AG04450 (cell line): Measurements from ENCODE around the gene ERN1. TPM values are rescaled to one million over a fixed set of nuclear protein-coding genes. Genes with fewer than 3 reads are reported as not detected.

Experiments
- CTCF ChIA-PET: fragments of 300-600, 350-600 bp; formaldehyde crosslinking; extraction: SDS; loops from one replicate; lab custom pipeline; 2022; ENCODE audit warnings: antibody characterized with exemption, inconsistent platforms; lab: Charles Lee
- POLR2A ChIA-PET: fragments of 350-600 bp; formaldehyde crosslinking; extraction: SDS; loops from one replicate; lab custom pipeline; 2021; ENCODE audit warnings: antibody characterized with exemption, inconsistent platforms; lab: Yijun Ruan, JAX
- DNase-seq: peaks from one replicate; pipeline ENCODE4 v3.0.0-alpha.2; 2011; ENCODE audit warnings: low read depth, low spot score
- H3K27ac ChIP-seq: one replicate; pipeline ENCODE4 v1.5.1; 2012; ENCODE audit warnings: low read depth, low read length, control low read depth
- H3K27me3 ChIP-seq: one replicate; pipeline ENCODE4 v1.6.0; 2012; ENCODE audit warnings: low read length; ENCODE audit not compliant: control insufficient read depth, insufficient read depth
- H3K4me3 ChIP-seq: 2 replicates; pipeline ENCODE4 v1.5.1; 2011; ENCODE audit warnings: mild to moderate bottlenecking, low read depth, low read length, control low read depth
- H3K9me3 ChIP-seq: 2 replicates; pipeline ENCODE4 v1.5.1; 2012; ENCODE audit warnings: low read length; ENCODE audit not compliant: control insufficient read depth, insufficient read depth
- CTCF ChIP-seq: IDR thresholded peaks from 2 replicates; pipeline ENCODE4 v1.5.1; 2011; ENCODE audit warnings: low read depth, low read length, control low read depth, inconsistent platforms
- polyA plus RNA-seq: library from polyadenylated mRNA; depleted of rRNA; stranded (reverse); fragments of >200 nt; gene quantifications from 2 replicates; pipeline ENCODE4 v1.2.3, GENCODE V29; 2011

ERN1 gene
- polyA plus RNA-seq, 1 experiment, result 4.7 TPM

- DNase-seq, result no peak
- no peaks in the 10 kb centered on the region for H3K9me3 ChIP-seq
- CTCF ChIA-PET, result interaction anchor here (1.1 to 1.6 kb wide), 5 partner anchors 15 to 86 kb away, joined by 3 to 5 read pairs (median 4); partner anchors contain the start of gene GH1
- H3K27ac ChIP-seq, result no peak overlapping the region
- H3K27me3 ChIP-seq, result peaks cover 12% of the 10 kb centered on the region
- POLR2A ChIA-PET, result no interaction called here
- no peak for TF ChIP-seq CTCF
- H3K4me3 ChIP-seq, result no peak overlapping the region
These were observed 124.8 kb downstream of the ERN1 start for GRCh38 chr17:64004903-64005733.

GRCh38 chr17:64004218-64004770, 125.7 kb downstream of the ERN1 start:
- TF ChIP-seq CTCF, result no peak
- H3K27ac ChIP-seq, result no peak overlapping the region
- no peak for DNase-seq
- H3K27me3 ChIP-seq, result peaks cover 12% of the 10 kb centered on the region
- H3K4me3 ChIP-seq, result no peak overlapping the region
- CTCF ChIA-PET, result interaction anchor here (1.1 to 1.2 kb wide), 2 partner anchors 14 to 85 kb away, joined by 3 read pairs; no protein-coding TSS in a partner anchor
- no peaks in the 10 kb centered on the region for H3K9me3 ChIP-seq
- POLR2A ChIA-PET, result no interaction called here

GRCh38 chr17:64003526-64004121, 126.3 kb downstream of the ERN1 start:
- Histone ChIP-seq H3K27ac (no peak overlapping the region), H3K27me3 (peaks cover 15% of the 10 kb centered on the region), H3K9me3 (no peaks in the 10 kb centered on the region), H3K4me3 (no peak overlapping the region)
- no peak for DNase-seq
- POLR2A ChIA-PET, result no interaction called here
- TF ChIP-seq CTCF, result no peak
- CTCF ChIA-PET, result no interaction called here

- no peaks in the 10 kb centered on the region for H3K9me3 ChIP-seq
- ChIA-PET POLR2A (no interaction called here), CTCF (interaction anchor here (1.5 kb wide), 2 partner anchors 12 to 23 kb away, joined by 3 to 6 read pairs; no protein-coding TSS in a partner anchor)
- no peak for TF ChIP-seq CTCF
- no peak overlapping the region for H3K27ac ChIP-seq
- H3K4me3 ChIP-seq, result no peak overlapping the region
- peaks cover 20% of the 10 kb centered on the region for H3K27me3 ChIP-seq
- DNase-seq, result no peak
These were observed 127.1 kb downstream of the ERN1 start for GRCh38 chr17:64002658-64003525.
